ENCODE results near the gene FTCD. TPM values are rescaled to one million over a fixed set of nuclear protein-coding genes. Genes with fewer than 3 reads are reported as not detected.

Gene FTCD
- total RNA-seq, 1 donor from 2014 or later, result 0.33 TPM

GRCh38 chr21:46088189-46088588 is 67.2 kb downstream of the FTCD start:
- Histone ChIP-seq H3K4me3 (ENCODE audit: low read depth, low read length) (no peak overlapping the region), H3K27me3 (ENCODE audit: control insufficient read depth, insufficient read depth, low read length) (peaks cover 10% of the 10 kb centered on the region), H3K36me3 (ENCODE audit: control insufficient read depth, insufficient read depth, low read length) (no peaks in the 10 kb centered on the region)
- TF ChIP-seq, protein P1, sequence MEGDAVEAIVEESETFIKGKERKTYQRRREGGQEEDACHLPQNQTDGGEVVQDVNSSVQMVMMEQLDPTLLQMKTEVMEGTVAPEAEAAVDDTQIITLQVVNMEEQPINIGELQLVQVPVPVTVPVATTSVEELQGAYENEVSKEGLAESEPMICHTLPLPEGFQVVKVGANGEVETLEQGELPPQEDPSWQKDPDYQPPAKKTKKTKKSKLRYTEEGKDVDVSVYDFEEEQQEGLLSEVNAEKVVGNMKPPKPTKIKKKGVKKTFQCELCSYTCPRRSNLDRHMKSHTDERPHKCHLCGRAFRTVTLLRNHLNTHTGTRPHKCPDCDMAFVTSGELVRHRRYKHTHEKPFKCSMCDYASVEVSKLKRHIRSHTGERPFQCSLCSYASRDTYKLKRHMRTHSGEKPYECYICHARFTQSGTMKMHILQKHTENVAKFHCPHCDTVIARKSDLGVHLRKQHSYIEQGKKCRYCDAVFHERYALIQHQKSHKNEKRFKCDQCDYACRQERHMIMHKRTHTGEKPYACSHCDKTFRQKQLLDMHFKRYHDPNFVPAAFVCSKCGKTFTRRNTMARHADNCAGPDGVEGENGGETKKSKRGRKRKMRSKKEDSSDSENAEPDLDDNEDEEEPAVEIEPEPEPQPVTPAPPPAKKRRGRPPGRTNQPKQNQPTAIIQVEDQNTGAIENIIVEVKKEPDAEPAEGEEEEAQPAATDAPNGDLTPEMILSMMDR (IDR thresholded peaks at IDR 0.05; ENCODE audit: insufficient read depth, low read length, poor library complexity, severe bottlenecking), result no peak
- no peak for DNase-seq (ENCODE audit: low read depth)

DNA sequence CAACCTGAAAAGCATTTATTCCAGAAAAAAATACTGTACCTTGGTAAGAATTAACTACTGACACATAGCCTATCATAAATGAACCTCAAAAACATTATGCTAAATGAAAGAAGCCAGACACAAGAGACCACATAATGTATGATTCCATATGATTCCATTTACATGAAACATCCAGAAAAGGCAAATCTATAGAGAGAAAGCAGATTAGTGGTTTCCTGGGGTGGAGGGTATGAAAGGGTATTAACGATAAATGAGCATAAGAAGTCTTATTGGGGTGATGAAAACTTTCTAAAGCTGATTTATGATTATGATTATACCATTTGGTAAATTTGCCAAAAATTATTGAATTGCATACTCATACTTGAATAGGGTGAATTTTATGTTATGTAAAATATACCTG is 67.7 kb downstream of the FTCD start:
- DNase-seq (ENCODE audit: low read depth), result no peak
- TF ChIP-seq, protein P1 (IDR thresholded peaks at IDR 0.05; ENCODE audit: insufficient read depth, low read length, poor library complexity, severe bottlenecking), result no peak
- H3K4me3 ChIP-seq (ENCODE audit: low read depth, low read length), result no peak overlapping the region
- H3K27me3 ChIP-seq (ENCODE audit: control insufficient read depth, insufficient read depth, low read length), result peaks cover 10% of the 10 kb centered on the region
- no peaks in the 10 kb centered on the region for H3K36me3 ChIP-seq (ENCODE audit: control insufficient read depth, insufficient read depth, low read length)

Other genes starting within 250 kb of the FTCD start
- 226 and 298 TPM in 2 replicates for gene COL6A1, start 173.8 kb downstream of the FTCD start, total RNA-seq
- gene COL6A2, start 57.5 kb downstream of the FTCD start, total RNA-seq, result 373 and 431 TPM in 2 replicates
- 10.9 and 16.7 TPM in 2 replicates for gene SPATC1L, start 28.9 kb upstream of the FTCD start, total RNA-seq
- gene LSS, start 73.2 kb upstream of the FTCD start, total RNA-seq, result 74.5 and 93.0 TPM in 2 replicates
- gene MCM3AP, start 130.0 kb upstream of the FTCD start, total RNA-seq, result 63.7 and 81.6 TPM in 2 replicates
- 19.4 and 23.7 TPM in 2 replicates for gene YBEY, start 130.8 kb upstream of the FTCD start, total RNA-seq
- 1.5 and 2.5 TPM in 2 replicates for gene C21orf58, start 168.3 kb upstream of the FTCD start, total RNA-seq
- gene PCNT, start 168.6 kb upstream of the FTCD start, total RNA-seq, result 21.6 and 22.2 TPM in 2 replicates